Measurements from ENCODE around the gene ACTL10.

The ACTL10 gene

GRCh38 chr20:33656010-33656782 is 10.5 kb upstream of the ACTL10 start:
- no peak for TF ChIP-seq TCF12 (IDR thresholded peaks at IDR 0.05; ENCODE audit: low read depth)

GRCh38 chr20:33656783-33657703 is 9.7 kb upstream of the ACTL10 start:
- TF ChIP-seq NFIC (IDR thresholded peaks at IDR 0.05) (no peak), TAF1 (IDR thresholded peaks at IDR 0.05; ENCODE audit: low read depth) (no peak), EGR1 (IDR thresholded peaks at IDR 0.05) (no peak), TEAD4 (IDR thresholded peaks at IDR 0.05) (no peak), CREB1 (IDR thresholded peaks at IDR 0.05; ENCODE audit: low read depth) (no peak), YY1 (IDR thresholded peaks at IDR 0.05; ENCODE audit: low read depth) (no peak), ZBTB7A (IDR thresholded peaks at IDR 0.05; ENCODE audit: low read depth) (no peak), RAD21 (IDR thresholded peaks at IDR 0.05; ENCODE audit: low read depth) (no peak), REST (IDR thresholded peaks at IDR 0.05; ENCODE audit: low read depth) (no peak), TCF12 (IDR thresholded peaks at IDR 0.05; ENCODE audit: low read depth) (no peak), CEBPB (IDR thresholded peaks at IDR 0.05) (no peak), EP300 (IDR thresholded peaks at IDR 0.05; ENCODE audit: borderline replicate concordance) (no peak), FOXM1 (IDR thresholded peaks at IDR 0.05; ENCODE audit: borderline replicate concordance, low read depth) (no peak)
- TF ChIP-seq, protein P1, sequence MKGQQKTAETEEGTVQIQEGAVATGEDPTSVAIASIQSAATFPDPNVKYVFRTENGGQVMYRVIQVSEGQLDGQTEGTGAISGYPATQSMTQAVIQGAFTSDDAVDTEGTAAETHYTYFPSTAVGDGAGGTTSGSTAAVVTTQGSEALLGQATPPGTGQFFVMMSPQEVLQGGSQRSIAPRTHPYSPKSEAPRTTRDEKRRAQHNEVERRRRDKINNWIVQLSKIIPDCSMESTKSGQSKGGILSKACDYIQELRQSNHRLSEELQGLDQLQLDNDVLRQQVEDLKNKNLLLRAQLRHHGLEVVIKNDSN (IDR thresholded peaks at IDR 0.05): no peak
- TF ChIP-seq, protein P2, sequence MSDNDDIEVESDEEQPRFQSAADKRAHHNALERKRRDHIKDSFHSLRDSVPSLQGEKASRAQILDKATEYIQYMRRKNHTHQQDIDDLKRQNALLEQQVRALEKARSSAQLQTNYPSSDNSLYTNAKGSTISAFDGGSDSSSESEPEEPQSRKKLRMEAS (IDR thresholded peaks at IDR 0.05): no peak

GRCh38 chr20:33657704-33658095 is 9.0 kb upstream of the ACTL10 start:
- TF ChIP-seq YY1 (IDR thresholded peaks at IDR 0.05; ENCODE audit: low read depth) (no peak), REST (IDR thresholded peaks at IDR 0.05; ENCODE audit: low read depth) (no peak), EP300 (IDR thresholded peaks at IDR 0.05; ENCODE audit: borderline replicate concordance) (no peak), CREB1 (IDR thresholded peaks at IDR 0.05; ENCODE audit: low read depth) (no peak)

DNA sequence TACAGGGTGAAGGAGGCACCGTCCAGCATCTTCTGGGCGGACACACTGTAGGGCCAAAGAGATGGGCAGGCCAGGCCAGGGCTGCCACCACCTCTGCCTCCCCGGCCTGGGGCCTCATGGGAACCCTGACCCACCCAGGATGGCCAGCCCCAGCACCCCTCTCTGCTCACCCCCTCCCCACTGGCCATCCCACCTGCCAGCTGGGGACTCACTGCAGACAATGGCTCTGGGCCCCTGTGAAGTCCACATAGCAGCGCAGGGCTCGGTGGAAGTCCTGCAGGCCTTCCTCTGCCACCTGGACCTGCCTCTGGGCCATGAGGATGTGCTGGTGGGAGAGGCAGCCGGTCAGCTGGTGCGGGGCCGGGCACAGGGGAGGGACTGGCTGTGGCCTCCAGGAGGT is 8.2 kb upstream of the ACTL10 start:
- no peak for TF ChIP-seq NFIC (IDR thresholded peaks at IDR 0.05)
- no peak for TF ChIP-seq EP300 (IDR thresholded peaks at IDR 0.05; ENCODE audit: borderline replicate concordance)
- no peak for TF ChIP-seq ZBTB7A (IDR thresholded peaks at IDR 0.05; ENCODE audit: low read depth)
- no peak for TF ChIP-seq TEAD4 (IDR thresholded peaks at IDR 0.05)
- no peak for TF ChIP-seq TAF1 (IDR thresholded peaks at IDR 0.05; ENCODE audit: low read depth)
- no peak for TF ChIP-seq CEBPB (IDR thresholded peaks at IDR 0.05)
- no peak for TF ChIP-seq CREB1 (IDR thresholded peaks at IDR 0.05; ENCODE audit: low read depth)
- TF ChIP-seq REST (IDR thresholded peaks at IDR 0.05; ENCODE audit: low read depth): no peak
- no peak for TF ChIP-seq RAD21 (IDR thresholded peaks at IDR 0.05; ENCODE audit: low read depth)
- no peak for TF ChIP-seq YY1 (IDR thresholded peaks at IDR 0.05; ENCODE audit: low read depth)

DNA sequence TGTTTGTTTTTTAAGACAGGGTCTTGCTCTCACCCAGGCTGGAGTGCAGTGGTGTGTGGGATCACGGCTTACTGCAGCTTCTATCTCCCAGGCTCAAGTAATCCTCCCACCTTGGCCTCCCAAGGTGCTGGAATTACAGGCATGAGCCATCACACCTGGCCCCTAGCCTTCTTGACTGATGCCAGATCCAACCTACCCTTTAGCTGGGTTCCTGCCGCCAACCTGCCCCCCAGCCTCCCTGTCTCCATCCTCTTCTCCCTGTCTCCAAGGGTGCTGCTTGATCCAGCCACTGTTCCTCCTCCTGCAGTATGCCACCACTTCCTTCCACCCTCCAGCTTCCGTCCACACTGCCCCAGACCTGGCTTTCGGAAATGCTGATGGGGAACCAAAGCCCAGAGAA is 7.8 kb upstream of the ACTL10 start:
- TF ChIP-seq ZBTB7A (IDR thresholded peaks at IDR 0.05; ENCODE audit: low read depth): no peak
- TF ChIP-seq FOXM1 (IDR thresholded peaks at IDR 0.05; ENCODE audit: borderline replicate concordance, low read depth): no peak
- no peak for TF ChIP-seq YY1 (IDR thresholded peaks at IDR 0.05; ENCODE audit: low read depth)
- TF ChIP-seq EP300 (IDR thresholded peaks at IDR 0.05; ENCODE audit: borderline replicate concordance): no peak
- TF ChIP-seq EGR1 (IDR thresholded peaks at IDR 0.05): no peak
- TF ChIP-seq TAF1 (IDR thresholded peaks at IDR 0.05; ENCODE audit: low read depth): no peak
- no peak for TF ChIP-seq TCF12 (IDR thresholded peaks at IDR 0.05; ENCODE audit: low read depth)

Measured in Ishikawa (cell line).